Astrocyte (in vitro differentiated cells and primary cell): ENCODE results near the gene RPP40. TPM values are rescaled to one million over a fixed set of nuclear protein-coding genes. Genes with fewer than 3 reads are reported as not detected.

ENCODE experiments used
- DNase-seq: peaks from one replicate; pipeline ENCODE4 v3.0.0-alpha.2; 2010; ENCODE audit warnings: low read depth
- FAIRE-seq: peaks from 2 replicates; lab custom pipeline; 2011; peaks lifted over from hg19 to GRCh38; lab: Jason Lieb, UNC
- H2AFZ ChIP-seq: 2 replicates; pipeline ENCODE4 v1.6.0; 2012; ENCODE audit warnings: low read depth, low read length, inconsistent platforms
- H3K27ac ChIP-seq: 2 replicates; pipeline ENCODE4 v1.5.1; 2011; ENCODE audit warnings: low read depth, low read length, inconsistent platforms
- H3K27me3 ChIP-seq: 2 replicates; pipeline ENCODE4 v1.6.0; 2011; ENCODE audit warnings: low read length, inconsistent platforms; ENCODE audit not compliant: insufficient read depth
- H3K36me3 ChIP-seq: 2 replicates; pipeline ENCODE4 v1.5.1; 2011; ENCODE audit warnings: low read length, inconsistent platforms; ENCODE audit not compliant: insufficient read depth
- H3K4me1 ChIP-seq: 2 replicates; pipeline ENCODE4 v1.5.1; 2011; ENCODE audit warnings: low read length, inconsistent platforms; ENCODE audit not compliant: insufficient read depth
- H3K4me2 ChIP-seq: 2 replicates; pipeline ENCODE4 v1.6.0; 2012; ENCODE audit warnings: low read length, inconsistent platforms
- H3K4me3 ChIP-seq: 2 replicates; pipeline ENCODE4 v1.5.1; 2011; ENCODE audit warnings: low read depth, mild to moderate bottlenecking, low read length, inconsistent platforms; ENCODE audit not compliant: insufficient read depth
- H3K79me2 ChIP-seq: 2 replicates; pipeline ENCODE4 v1.6.0; 2012; ENCODE audit warnings: mild to moderate bottlenecking, low read length, inconsistent platforms; ENCODE audit not compliant: insufficient read depth
- H3K9ac ChIP-seq: 2 replicates; pipeline ENCODE4 v1.6.0; 2012; ENCODE audit warnings: mild to moderate bottlenecking, low read length, inconsistent platforms
- H3K9me3 ChIP-seq: 2 replicates; pipeline ENCODE4 v1.5.1; 2012; ENCODE audit warnings: low read depth, mild to moderate bottlenecking, low read length, inconsistent platforms; ENCODE audit not compliant: insufficient read depth
- H4K20me1 ChIP-seq: 2 replicates; pipeline ENCODE4 v1.6.0; 2012; ENCODE audit warnings: low read length, inconsistent platforms; ENCODE audit not compliant: insufficient read depth
- H3K27ac Mint-ChIP-seq: one replicate; pipeline ENCODE4 v1.8.0; 2021; ENCODE audit warnings: mild to moderate bottlenecking, mixed read lengths; ENCODE audit not compliant: unreplicated experiment
- H3K27me3 Mint-ChIP-seq: one replicate; pipeline ENCODE4 v1.8.0; 2021; ENCODE audit warnings: low read depth, mixed read lengths; ENCODE audit not compliant: unreplicated experiment
- H3K36me3 Mint-ChIP-seq: one replicate; pipeline ENCODE4 v1.8.0; 2021; ENCODE audit warnings: low read depth, mixed read lengths; ENCODE audit not compliant: unreplicated experiment
- H3K4me1 Mint-ChIP-seq: one replicate; pipeline ENCODE4 v1.8.0; 2021; ENCODE audit warnings: low read depth, mixed read lengths; ENCODE audit not compliant: unreplicated experiment
- H3K4me3 Mint-ChIP-seq: one replicate; pipeline ENCODE4 v1.8.0; 2021; ENCODE audit warnings: mild to moderate bottlenecking, moderate library complexity, mixed read lengths; ENCODE audit not compliant: unreplicated experiment
- H3K9me3 Mint-ChIP-seq: one replicate; pipeline ENCODE4 v1.8.0; 2021; ENCODE audit warnings: mild to moderate bottlenecking, mixed read lengths; ENCODE audit not compliant: unreplicated experiment
- CTCF ChIP-seq: IDR thresholded peaks from 2 replicates; pipeline ENCODE4 v1.5.1; 2011; ENCODE audit warnings: low read depth, mild to moderate bottlenecking, inconsistent platforms, low read length, moderate library complexity; ENCODE audit not compliant: insufficient read depth
- EZH2 ChIP-seq: IDR thresholded peaks from 2 replicates; pipeline ENCODE4 v1.6.1; 2012; ENCODE audit warnings: mild to moderate bottlenecking, low read length, inconsistent platforms; ENCODE audit not compliant: insufficient read depth
- total RNA-seq: library from RNA; stranded (reverse); gene quantifications from 2 replicates; pipeline ENCODE4 v1.2.1, GENCODE V29; 2021

The RPP40 gene
- total RNA-seq, 1 donor from 2014 or later = 16.6 TPM

GRCh38 chr6:4999586-4999985, 4.3 kb downstream of the RPP40 start:
- Histone ChIP-seq H3K4me3 (no peak overlapping the region), H3K36me3 (peaks cover 13% of the 10 kb centered on the region), H3K4me1 (peaks cover 7% of the 10 kb centered on the region), H4K20me1 (no peaks in the 10 kb centered on the region), H3K4me2 (no peak overlapping the region), H3K79me2 (no peaks in the 10 kb centered on the region), H3K27me3 (no peaks in the 10 kb centered on the region), H2AFZ (no peak overlapping the region), H3K9ac (no peak overlapping the region), H3K27ac (no peak overlapping the region), H3K9me3 (no peaks in the 10 kb centered on the region)
- no peak for TF ChIP-seq EZH2
- TF ChIP-seq CTCF = no peak
- Mint-ChIP-seq H3K36me3 (peaks cover 30% of the 10 kb centered on the region), H3K27ac (no peak overlapping the region), H3K4me3 (no peak overlapping the region), H3K9me3 (no peaks in the 10 kb centered on the region), H3K4me1 (peaks cover under 1% of the 10 kb centered on the region), H3K27me3 (no peaks in the 10 kb centered on the region)
- no peak for FAIRE-seq
- DNase-seq = no peak

DNA sequence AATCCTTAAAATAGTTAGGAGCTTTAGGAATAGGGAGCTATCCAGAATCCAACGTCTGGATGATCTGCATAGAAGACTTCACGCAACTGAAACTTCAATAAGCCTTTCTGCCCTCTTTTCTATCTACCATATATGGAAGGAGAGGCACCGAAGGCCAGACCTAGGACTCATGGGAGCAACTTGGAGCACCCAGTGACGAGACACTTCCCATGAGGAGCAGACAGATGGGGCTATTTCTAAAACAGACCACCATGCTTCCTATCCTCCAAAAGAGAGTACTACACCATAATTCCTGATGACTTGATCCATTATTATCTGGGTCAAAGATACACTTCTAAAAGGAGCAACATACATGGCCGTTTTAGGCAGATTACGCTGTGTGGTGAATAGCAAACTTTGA, 6.0 kb downstream of the RPP40 start:
- no peak overlapping the region for H3K4me3 Mint-ChIP-seq
- H3K9ac ChIP-seq = no peak overlapping the region
- no peaks in the 10 kb centered on the region for H3K4me1 Mint-ChIP-seq
- no peaks in the 10 kb centered on the region for H4K20me1 ChIP-seq
- H2AFZ ChIP-seq = no peak overlapping the region
- H3K36me3 Mint-ChIP-seq = peaks cover 30% of the 10 kb centered on the region
- H3K27ac Mint-ChIP-seq = no peak overlapping the region
- H3K27me3 ChIP-seq = no peaks in the 10 kb centered on the region
- H3K4me3 ChIP-seq = no peak overlapping the region
- H3K79me2 ChIP-seq = no peaks in the 10 kb centered on the region
- no peaks in the 10 kb centered on the region for H3K4me1 ChIP-seq
- TF ChIP-seq CTCF (no peak), EZH2 (no peak)
- no peak for DNase-seq
- H3K9me3 Mint-ChIP-seq = no peaks in the 10 kb centered on the region
- no peak for FAIRE-seq
- H3K27ac ChIP-seq = no peak overlapping the region
- H3K4me2 ChIP-seq = no peak overlapping the region
- no peaks in the 10 kb centered on the region for H3K9me3 ChIP-seq
- H3K36me3 ChIP-seq = peaks cover 13% of the 10 kb centered on the region
- H3K27me3 Mint-ChIP-seq = no peaks in the 10 kb centered on the region

DNA sequence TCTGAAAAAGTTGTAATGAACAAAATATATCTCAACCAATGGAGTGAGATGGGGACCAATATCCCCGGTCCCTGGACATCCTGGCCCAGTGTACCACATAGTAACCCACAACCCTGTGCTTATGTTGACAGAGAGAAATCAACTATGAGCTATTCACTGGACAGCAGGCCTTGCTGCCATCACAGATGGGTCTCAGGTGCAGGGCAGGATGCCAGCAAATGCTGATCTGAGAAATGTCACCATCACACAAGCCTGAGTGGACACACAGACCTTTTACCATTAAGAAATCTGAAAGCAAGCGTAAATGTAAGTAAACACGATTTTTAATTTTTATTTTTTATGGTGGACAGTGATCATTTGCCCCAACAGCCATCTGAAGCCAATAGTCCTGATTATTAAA, 9.1 kb downstream of the RPP40 start:
- Mint-ChIP-seq H3K9me3 (no peaks in the 10 kb centered on the region), H3K36me3 (peaks cover 20% of the 10 kb centered on the region), H3K27me3 (no peaks in the 10 kb centered on the region), H3K27ac (no peak overlapping the region), H3K4me1 (no peaks in the 10 kb centered on the region), H3K4me3 (no peak overlapping the region)
- Histone ChIP-seq H4K20me1 (no peaks in the 10 kb centered on the region), H3K9ac (no peak overlapping the region), H2AFZ (no peak overlapping the region), H3K79me2 (no peaks in the 10 kb centered on the region), H3K27ac (no peak overlapping the region), H3K36me3 (peaks cover 8% of the 10 kb centered on the region), H3K4me1 (no peaks in the 10 kb centered on the region), H3K9me3 (no peaks in the 10 kb centered on the region), H3K4me2 (no peak overlapping the region), H3K27me3 (no peaks in the 10 kb centered on the region), H3K4me3 (no peak overlapping the region)
- no peak for DNase-seq
- FAIRE-seq = no peak
- no peak for TF ChIP-seq CTCF
- no peak for TF ChIP-seq EZH2
